BE2C (cell line): ENCODE measurements around the gene EPB41.
A peak's percentile ranks its signal among the peaks of the same experiment; 100 is the strongest.

Experiments used
- DNase-seq: peaks from one replicate; pipeline ENCODE4 v3.0.0-alpha.2; 2020
- H3K27me3 ChIP-seq: fragments of 250-450 bp; sonication (Bioruptor Pico); 2 replicates; pipeline ENCODE4 v1.5.1; 2020; ENCODE audit warnings: mild to moderate bottlenecking
- H3K36me3 ChIP-seq: fragments of 250-450 bp; sonication (Bioruptor Pico); 2 replicates; pipeline ENCODE4 v1.5.1; 2020; ENCODE audit warnings: mild to moderate bottlenecking
- H3K4me1 ChIP-seq: fragments of 250-450 bp; sonication (Bioruptor Pico); 2 replicates; pipeline ENCODE4 v1.5.1; 2020
- H3K4me3 ChIP-seq: 2 replicates; pipeline ENCODE4 v1.5.1; 2011; ENCODE audit warnings: low read depth, low read length
- H3K9me3 ChIP-seq: fragments of 250-450 bp; sonication (Bioruptor Pico); 2 replicates; pipeline ENCODE4 v1.5.1; 2020
- TF ChIP-seq, protein P1 (sequence below): IDR thresholded peaks from 2 replicates; pipeline ENCODE4 v1.5.1; 2012; ENCODE audit warnings: mild to moderate bottlenecking, low read depth, low read length

Gene EPB41

GRCh38 chr1:28900562-28900961 lies 13.8 kb upstream of the EPB41 start:
- Histone ChIP-seq H3K36me3 (no peaks in the 10 kb centered on the region), H3K4me3 (no peak overlapping the region), H3K27me3 (no peaks in the 10 kb centered on the region), H3K9me3 (no peaks in the 10 kb centered on the region), H3K4me1 (no peaks in the 10 kb centered on the region)
- TF ChIP-seq, protein P1, sequence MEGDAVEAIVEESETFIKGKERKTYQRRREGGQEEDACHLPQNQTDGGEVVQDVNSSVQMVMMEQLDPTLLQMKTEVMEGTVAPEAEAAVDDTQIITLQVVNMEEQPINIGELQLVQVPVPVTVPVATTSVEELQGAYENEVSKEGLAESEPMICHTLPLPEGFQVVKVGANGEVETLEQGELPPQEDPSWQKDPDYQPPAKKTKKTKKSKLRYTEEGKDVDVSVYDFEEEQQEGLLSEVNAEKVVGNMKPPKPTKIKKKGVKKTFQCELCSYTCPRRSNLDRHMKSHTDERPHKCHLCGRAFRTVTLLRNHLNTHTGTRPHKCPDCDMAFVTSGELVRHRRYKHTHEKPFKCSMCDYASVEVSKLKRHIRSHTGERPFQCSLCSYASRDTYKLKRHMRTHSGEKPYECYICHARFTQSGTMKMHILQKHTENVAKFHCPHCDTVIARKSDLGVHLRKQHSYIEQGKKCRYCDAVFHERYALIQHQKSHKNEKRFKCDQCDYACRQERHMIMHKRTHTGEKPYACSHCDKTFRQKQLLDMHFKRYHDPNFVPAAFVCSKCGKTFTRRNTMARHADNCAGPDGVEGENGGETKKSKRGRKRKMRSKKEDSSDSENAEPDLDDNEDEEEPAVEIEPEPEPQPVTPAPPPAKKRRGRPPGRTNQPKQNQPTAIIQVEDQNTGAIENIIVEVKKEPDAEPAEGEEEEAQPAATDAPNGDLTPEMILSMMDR = no peak
- DNase-seq = no peak

DNA sequence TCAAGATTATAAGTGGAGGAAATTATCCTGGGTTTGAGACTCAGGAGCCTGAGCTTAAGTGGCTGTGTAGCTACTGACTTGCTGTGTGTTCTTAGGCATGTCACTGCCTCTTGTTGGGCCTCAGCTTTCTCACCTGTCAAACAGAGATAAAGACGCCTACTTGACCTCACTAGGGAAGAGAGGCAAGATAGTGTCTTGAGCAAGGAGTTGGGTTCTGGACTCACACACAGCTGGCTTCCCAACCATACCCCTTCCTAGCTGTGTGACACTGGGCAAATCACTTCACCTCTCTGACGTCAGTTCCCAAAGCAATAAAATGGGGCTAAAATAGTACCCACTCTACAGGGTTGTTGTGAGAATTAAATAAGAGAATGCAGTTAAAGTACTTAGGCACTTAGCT lies 11.6 kb upstream of the EPB41 start:
- H3K36me3 ChIP-seq = no peaks in the 10 kb centered on the region
- no peaks in the 10 kb centered on the region for H3K9me3 ChIP-seq
- DNase-seq = no peak
- TF ChIP-seq, protein P1 = no peak
- H3K27me3 ChIP-seq = no peaks in the 10 kb centered on the region
- H3K4me3 ChIP-seq = no peak overlapping the region
- H3K4me1 ChIP-seq = no peaks in the 10 kb centered on the region

DNA sequence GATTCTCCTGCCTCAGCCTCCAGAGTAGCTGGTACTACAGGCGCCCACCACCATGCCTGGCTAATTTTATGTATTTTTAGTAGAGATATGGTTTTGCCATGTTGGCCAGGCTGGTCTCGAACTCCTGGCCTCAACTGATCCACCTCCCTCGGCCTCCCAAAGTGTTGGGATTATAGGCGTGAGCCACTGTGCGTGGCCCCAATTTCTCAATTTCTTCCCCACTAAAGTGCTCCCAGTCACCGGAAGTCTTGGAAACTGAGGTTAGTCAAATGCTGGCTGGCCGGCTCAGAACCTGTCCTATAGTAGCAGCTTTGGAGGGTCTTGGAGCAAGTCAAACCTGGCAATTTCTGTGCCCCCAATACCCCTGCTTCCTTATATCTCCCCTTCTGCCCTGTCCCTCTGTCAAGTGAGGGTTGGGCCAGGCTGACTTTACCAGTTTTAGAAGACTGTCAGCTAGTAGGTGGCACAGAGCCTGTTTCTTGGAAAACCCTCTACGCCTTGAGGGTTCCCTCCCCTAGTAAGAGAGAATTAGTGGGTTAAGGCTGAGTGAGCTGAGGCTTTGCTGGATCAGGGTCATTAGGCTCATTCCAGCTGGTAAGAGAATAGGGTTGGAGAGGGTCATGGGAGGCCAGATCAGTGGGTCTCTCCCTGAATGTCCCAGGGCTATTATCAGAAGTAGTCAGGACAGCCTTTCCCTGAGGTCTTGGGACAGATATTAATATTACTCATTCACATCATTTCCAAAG lies 8.3 kb upstream of the EPB41 start:
- Histone ChIP-seq H3K27me3 (no peaks in the 10 kb centered on the region), H3K36me3 (no peaks in the 10 kb centered on the region), H3K4me3 (no peak overlapping the region), H3K9me3 (no peaks in the 10 kb centered on the region), H3K4me1 (no peaks in the 10 kb centered on the region)
- TF ChIP-seq, protein P1 = no peak
- DNase-seq = no peak

- no peaks in the 10 kb centered on the region for H3K36me3 ChIP-seq
- peaks cover 5% of the 10 kb centered on the region; the same call in 1 of the 2 replicates for H3K4me1 ChIP-seq
- TF ChIP-seq, protein P1 = no peak
- no peaks in the 10 kb centered on the region for H3K9me3 ChIP-seq
- H3K27me3 ChIP-seq = no peaks in the 10 kb centered on the region
- no peak for DNase-seq
- H3K4me3 ChIP-seq = no peak overlapping the region
These were observed 5.2 kb upstream of the EPB41 start for GRCh38 chr1:28909198-28909597.

GRCh38 chr1:28910379-28911115 lies 3.8 kb upstream of the EPB41 start:
- H3K4me3 ChIP-seq = no peak overlapping the region
- H3K4me1 ChIP-seq = peaks cover 5% of the 10 kb centered on the region; the same call in 1 of the 2 replicates
- no peaks in the 10 kb centered on the region for H3K36me3 ChIP-seq
- H3K27me3 ChIP-seq = no peaks in the 10 kb centered on the region
- peak; percentile 18 for DNase-seq
- TF ChIP-seq, protein P1 = no peak
- no peaks in the 10 kb centered on the region for H3K9me3 ChIP-seq

- no peaks in the 10 kb centered on the region for H3K27me3 ChIP-seq
- no peaks in the 10 kb centered on the region for H3K9me3 ChIP-seq
- no peak for DNase-seq
- H3K36me3 ChIP-seq = no peaks in the 10 kb centered on the region
- peak overlapping the region; percentile 46 for H3K4me3 ChIP-seq
- peaks cover 5% of the 10 kb centered on the region; the same call in 1 of the 2 replicates for H3K4me1 ChIP-seq
- TF ChIP-seq, protein P1 = no peak
These were observed 562 bp upstream of the EPB41 start for GRCh38 chr1:28913786-28914227.
